COLO668 (cell line): ENCODE results near the gene CUTA.

Source experiments
- DNase-seq: peaks from one replicate; lab custom pipeline; 2025; ENCODE audit not compliant: unreplicated experiment; lab: John Stamatoyannopoulos, UW

CUTA gene

GRCh38 chr6:33424855-33425667, 7.2 kb upstream of the CUTA start:
- DNase-seq, result no peak

GRCh38 chr6:33423777-33424176, 5.9 kb upstream of the CUTA start:
- DNase-seq, result no peak

GRCh38 chr6:33421344-33421643, 3.4 kb upstream of the CUTA start:
- no peak for DNase-seq

- no peak for DNase-seq
Measured at GRCh38 chr6:33420491-33421343, 2.8 kb upstream of the CUTA start.

GRCh38 chr6:33419580-33420490, 1.9 kb upstream of the CUTA start, which contains the start of gene SYNGAP1:
TSS of gene SYNGAP1 (plus strand) at chr6:33420065. CDS start at chr6:33420265, 200 bp downstream.
- DNase-seq, result no peak

GRCh38 chr6:33418690-33419291, 884 bp upstream of the CUTA start:
- DNase-seq, result no peak

GRCh38 chr6:33417128-33417902, 592 bp downstream of the CUTA start:
- DNase-seq, result peak; percentile 21

- no peak for DNase-seq
Measured at GRCh38 chr6:33416386-33417127, 1.4 kb downstream of the CUTA start.

- DNase-seq, result no peak
Measured at GRCh38 chr6:33415831-33416230, 2.1 kb downstream of the CUTA start.

GRCh38 chr6:33414592-33415271, 3.2 kb downstream of the CUTA start:
- DNase-seq, result peak; percentile 1

- no peak for DNase-seq
Measured at GRCh38 chr6:33413241-33414120, 4.4 kb downstream of the CUTA start.

- DNase-seq, result no peak
Measured at GRCh38 chr6:33412140-33413009, 5.5 kb downstream of the CUTA start.

- no peak for DNase-seq
Measured at GRCh38 chr6:33411632-33412005, 6.3 kb downstream of the CUTA start.

- DNase-seq, result peak; percentile 74
Measured at GRCh38 chr6:33410711-33411631, 6.9 kb downstream of the CUTA start, which contains the start of gene PHF1. TSS of gene PHF1 (plus strand) at chr6:33411014. CDS start at chr6:33412264, 1,250 bp downstream.

GRCh38 chr6:33410050-33410710, 7.7 kb downstream of the CUTA start:
- peak; percentile 96 for DNase-seq
